ENCODE results near the gene RFESD.

DNA sequence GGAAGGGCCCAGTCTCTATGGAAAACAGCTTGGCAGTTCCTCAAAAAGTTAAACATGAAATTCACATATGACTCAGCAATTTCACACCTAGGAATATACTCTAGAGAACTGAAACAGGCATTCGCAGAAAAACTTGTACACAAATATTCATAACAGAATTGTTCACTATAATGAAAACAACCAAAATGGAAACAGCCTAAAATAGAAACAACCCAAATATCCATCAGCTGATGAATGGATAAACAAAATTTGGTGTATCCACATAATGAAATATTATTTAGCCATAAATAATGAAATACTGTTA lies 31.5 kb upstream of the RFESD start:
- TF ChIP-seq, protein P1, sequence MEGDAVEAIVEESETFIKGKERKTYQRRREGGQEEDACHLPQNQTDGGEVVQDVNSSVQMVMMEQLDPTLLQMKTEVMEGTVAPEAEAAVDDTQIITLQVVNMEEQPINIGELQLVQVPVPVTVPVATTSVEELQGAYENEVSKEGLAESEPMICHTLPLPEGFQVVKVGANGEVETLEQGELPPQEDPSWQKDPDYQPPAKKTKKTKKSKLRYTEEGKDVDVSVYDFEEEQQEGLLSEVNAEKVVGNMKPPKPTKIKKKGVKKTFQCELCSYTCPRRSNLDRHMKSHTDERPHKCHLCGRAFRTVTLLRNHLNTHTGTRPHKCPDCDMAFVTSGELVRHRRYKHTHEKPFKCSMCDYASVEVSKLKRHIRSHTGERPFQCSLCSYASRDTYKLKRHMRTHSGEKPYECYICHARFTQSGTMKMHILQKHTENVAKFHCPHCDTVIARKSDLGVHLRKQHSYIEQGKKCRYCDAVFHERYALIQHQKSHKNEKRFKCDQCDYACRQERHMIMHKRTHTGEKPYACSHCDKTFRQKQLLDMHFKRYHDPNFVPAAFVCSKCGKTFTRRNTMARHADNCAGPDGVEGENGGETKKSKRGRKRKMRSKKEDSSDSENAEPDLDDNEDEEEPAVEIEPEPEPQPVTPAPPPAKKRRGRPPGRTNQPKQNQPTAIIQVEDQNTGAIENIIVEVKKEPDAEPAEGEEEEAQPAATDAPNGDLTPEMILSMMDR (IDR thresholded peaks at IDR 0.05; ENCODE audit: poor library complexity) = no peak
- no peak for TF ChIP-seq EZH2 (IDR thresholded peaks at IDR 0.05; ENCODE audit: borderline replicate concordance)
